GM19438 (cell line): ENCODE data around the gene MFRP.

Experiments
- ATAC-seq: cut with Tn5 transposase; IDR thresholded peaks from one replicate; pipeline ENCODE4 v1.9.1; 2021; ENCODE audit warnings: low read depth; ENCODE audit not compliant: unreplicated experiment

The MFRP gene

DNA sequence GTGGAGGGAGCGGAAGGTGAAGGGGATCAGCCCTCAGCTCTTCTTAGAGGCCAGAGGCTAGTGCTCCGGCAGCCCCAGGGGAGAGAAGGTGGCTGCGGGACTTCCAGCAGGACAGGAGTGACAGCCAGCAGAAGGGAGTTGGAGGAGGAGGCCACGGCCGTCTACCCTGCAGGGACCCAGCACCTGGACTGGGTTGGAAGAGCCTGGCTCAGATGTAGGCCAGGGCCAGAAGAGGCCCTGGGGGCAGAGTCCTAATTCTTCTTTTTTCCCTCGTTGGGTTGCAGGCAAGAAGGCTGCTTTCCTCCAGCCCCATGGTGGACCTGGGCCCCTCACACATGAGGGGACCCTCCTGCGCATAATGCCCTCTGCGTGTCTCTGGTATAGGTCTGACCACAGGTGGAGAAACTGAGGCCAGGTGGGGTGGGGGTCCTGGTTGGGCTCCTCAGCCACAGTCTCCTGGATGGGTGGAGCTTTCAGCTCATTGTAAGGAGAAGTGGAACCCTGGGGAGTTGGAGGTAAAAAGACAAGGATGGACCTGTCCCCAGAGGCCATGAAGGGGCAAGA, 27.3 kb downstream of the MFRP start:
- ATAC-seq, result no peak

DNA sequence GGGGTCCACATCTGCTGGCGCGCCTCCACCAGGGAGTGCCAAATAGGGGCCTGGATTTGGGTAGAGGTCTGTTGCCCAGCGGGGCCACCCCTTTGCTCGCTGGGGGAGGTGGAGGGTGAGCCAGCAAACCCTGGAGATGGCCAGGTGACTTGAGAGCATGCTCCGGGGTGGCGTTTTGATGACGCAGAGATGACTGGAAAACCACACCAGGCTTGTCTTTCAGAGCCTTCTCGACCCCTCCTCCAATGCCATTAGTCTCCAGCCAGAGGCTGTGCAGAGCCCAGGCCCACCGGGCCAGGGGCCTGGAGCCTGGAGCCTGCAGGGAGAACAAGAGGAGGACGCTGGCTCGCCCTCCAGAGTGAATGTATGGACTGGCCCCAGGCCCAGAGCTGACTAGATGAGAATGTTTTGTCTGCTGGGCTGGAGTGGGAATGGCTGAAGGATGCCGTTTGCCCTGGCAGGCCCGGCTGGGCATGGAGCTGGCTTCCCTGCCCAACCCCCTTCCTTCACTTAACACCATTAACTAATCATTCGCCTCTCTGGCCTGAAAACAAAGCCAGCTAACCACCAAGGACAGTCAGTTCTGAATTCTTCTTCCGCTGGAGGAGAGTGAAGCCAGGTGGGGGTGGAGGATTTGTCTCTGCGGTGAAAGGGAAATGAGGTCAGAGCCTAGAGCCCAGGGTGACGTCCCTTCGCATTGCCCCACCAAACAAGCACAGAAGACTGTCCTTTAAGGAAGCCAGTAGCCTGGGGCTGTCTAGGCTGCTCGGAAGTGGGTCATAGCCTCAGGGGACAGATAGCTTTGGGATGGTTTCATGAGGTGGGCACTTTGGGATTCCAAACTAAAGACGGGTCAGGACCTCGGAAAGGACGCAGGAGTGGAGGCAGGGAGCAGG, 28.0 kb downstream of the MFRP start:
- no peak for ATAC-seq

DNA sequence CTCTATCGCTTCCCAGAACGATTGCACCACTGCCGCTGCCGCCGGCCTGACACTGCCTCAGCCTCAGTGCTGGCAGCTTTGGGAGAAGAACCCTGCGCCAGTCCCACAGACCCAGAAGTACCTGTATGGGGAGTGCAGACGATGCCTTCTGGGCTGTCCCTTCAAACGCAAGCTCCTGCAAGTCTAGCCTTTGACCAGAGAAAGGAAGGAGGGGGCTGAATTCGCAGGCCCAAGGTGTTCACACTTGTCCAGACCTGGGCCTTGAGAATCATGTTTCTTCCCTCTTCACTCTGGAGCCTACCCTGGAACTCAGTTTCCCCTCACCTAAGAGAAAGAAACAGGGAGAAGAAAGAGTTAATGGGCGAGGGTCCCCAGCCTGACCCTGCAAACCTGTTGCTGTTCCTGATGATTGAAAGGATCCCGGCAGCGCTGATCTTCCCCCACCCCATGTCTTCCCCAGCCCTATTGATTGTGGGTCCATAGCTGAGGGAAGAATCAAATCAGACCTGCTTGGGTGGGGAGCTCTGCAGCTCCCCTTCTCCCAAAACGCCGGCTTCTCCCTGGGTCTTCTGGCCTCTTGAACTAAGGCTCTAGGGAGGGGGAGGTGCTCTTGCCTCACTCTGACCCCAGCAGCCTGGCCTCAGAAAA, 28.8 kb downstream of the MFRP start:
- no peak for ATAC-seq

DNA sequence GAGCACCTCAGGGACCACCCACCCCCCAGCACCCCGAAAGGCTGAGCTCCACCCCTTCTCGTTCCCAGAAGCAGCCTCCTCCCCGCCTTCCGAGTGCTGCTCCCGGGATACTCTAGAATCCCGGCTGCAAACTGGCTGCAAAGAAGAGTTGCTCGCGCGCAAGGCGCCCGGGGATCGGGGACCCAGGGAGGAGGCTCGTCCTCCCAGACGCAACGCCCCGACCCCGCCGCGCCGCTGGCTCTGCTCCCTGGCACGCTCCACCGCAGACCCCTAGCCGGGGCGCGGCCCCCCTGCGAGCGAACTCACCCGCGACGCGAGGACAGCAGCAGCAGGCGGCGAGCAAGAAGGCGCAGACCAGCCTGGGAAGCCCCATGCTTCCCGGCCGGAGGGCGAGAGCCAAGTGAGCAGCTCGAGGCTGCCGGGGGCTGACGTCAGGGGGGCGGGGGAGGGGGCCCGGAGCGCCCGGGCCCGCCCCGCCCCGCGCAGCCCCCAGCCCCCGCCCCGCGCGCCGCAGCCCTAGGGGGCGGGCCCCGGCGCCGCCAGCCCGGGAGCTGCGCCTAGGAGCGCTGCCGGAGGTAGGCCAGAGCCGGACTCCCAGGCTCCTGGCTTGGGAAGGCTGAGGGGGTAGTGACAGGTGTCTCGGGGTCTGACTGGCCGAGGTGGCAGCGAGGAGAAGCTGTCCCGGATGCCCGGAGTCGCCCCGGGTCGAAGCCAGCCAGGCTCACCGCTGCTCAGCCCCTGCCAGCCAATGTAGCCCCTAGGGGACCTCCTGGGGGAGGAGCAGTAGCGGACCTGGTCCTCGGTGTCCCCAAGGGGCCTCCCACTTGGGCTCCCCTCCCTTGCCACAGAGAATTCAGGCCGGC, 29.5 kb downstream of the MFRP start, which contains the start of gene MCAM:
Gene MCAM (minus strand): TSS at position 402 of the 863 bp plus-strand sequence. CDS start 29 bp downstream, at position 373.
- no peak for ATAC-seq

DNA sequence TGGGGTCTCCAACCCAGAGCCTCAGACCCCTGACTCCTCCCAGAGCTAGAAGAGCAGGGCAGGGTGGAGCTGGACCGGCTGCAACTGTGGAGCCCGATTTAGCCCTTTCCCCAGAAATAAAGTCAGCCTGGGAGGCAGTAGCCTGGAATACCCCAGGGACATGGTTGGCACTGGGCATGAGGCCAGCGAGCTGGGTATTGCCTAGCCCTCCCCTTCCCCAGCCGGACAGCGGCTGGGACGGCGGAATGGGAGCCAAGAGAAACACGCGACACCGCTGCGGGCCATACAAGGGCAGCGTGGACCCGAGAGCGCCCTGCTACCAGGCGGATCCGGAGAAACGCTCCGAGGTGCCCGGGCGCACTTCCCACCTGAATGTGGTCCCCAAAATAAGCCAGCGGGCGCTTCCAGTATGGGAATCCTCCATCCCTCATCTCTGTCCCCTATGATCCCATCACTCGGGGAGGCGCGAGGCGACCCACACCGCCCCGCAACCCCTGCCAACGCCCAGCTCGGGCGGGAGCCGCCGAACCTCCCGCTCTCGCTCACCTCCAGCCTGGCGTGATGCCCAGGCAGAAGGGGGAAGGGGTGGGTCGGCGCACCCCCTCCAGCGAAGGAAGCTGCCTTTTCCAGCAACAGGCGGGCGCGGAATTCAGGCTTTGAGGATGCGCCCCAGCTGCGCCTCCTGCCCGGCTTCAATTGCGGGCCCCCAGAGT, 30.3 kb downstream of the MFRP start:
- ATAC-seq, result no peak

DNA sequence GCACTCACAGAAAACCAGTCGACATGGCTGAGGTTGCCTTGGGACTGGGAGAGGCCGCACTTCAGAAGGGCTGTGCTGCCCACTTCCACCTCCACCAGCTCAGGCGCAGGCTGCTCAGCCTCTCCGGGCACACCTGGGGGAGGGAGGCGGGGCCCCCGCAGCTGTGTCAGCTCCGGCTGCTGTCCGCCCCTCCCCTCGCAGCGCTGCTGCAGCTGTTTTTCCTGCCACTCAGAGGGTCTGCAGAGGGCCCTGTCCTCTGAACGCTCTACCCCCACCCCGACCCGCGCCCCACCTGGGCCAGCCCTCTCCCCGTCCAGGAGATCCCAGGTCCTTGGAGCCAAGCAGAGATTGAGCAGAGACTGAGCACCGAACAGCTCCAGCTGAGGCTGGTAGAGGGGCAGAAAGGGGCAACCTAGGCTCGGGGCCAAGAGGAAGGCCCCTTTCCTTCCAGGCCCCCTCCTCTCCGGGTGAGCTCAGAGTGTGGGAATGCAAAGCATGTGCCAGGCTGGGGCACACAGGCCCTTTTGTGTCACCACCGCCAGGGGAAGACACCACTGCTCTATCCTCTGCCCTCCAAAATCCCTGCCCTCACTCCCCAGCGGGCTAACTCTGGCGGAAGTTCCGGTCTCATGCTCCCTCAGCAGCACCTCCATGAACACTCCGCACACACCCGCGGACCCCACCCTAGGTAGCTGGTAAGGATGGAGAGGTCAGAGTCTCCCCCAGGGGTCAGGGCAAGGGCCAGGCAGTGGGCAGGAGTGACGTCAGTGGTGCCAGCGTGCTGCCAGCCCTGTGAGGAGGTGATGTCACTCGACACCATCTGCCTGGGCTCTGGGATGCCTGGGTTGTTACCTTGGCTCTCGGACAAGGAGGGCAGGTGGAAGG, 31.1 kb downstream of the MFRP start:
- ATAC-seq, result no peak

DNA sequence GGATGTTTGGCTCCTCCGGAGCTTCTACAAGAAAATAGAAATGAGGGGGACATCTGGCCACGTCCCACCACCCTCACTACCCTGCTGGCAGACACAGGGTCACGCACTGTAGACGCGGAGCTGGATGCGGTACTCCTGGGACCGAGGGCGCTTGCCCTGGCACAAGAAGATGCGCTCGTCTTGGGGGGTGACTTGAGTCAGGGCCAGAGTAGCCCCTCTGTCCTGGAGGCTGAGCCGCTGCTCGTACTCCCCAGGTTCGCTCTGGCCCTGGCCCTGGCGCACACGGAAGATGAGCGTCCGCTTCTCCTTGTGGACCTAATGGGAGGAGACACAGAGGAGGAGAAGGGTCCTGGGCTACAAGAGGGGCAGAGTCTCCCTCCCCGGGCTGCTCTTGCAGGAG, 31.8 kb downstream of the MFRP start:
- ATAC-seq, result no peak

DNA sequence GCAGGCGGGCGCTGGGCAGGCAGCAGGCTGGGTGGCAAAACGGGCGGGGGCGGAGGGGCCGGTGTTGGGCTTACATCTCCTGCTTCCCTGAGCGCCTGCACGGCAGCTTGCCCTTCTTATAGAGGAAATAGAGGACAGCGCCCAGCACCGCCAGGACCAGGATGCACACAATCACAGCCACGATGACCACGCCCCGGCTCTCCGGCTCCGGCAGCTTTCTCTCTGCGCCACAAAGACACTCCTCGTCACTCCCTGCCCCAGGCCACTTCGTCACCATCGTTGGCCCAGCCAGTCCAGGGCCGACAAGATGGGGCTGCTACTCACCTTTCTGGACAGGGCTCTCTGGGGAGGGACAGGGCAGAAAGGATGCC, 35.8 kb downstream of the MFRP start:
- ATAC-seq, result no peak

DNA sequence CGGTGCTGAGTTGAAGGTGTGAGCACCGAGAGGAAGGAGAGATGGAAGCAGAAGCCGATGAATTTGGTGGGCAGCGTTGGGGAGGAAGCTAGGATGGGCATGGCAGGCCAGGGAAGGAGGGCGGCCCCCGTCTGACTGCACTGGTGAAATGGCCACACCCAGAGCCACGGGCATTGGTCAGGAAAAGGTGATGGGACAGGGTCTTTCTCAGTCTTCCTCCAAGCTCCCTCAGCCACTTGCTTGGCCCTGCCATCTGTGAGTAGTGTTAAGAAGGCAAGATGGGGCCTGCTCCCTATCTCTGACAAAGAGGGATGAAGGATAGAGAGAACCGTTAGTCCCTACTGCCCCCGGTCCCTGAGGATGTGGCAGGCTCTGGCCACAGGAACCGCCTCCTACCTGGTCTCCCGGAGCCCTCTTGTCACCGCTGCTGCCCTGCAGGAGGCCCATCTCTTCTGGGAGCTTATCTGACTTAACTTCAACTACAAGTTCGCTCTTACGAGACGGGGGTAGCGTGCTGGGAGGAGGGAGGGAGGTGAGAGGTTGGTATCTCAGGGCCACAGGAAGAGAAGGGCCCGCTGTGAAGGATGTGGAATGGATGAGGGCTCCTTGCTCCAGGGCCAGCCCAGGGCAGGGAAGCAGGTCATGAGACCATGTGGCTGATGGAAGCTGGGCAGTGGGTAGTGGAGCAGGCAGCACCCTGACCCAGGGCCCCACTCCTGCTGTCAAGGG, 36.4 kb downstream of the MFRP start:
- ATAC-seq, result no peak

DNA sequence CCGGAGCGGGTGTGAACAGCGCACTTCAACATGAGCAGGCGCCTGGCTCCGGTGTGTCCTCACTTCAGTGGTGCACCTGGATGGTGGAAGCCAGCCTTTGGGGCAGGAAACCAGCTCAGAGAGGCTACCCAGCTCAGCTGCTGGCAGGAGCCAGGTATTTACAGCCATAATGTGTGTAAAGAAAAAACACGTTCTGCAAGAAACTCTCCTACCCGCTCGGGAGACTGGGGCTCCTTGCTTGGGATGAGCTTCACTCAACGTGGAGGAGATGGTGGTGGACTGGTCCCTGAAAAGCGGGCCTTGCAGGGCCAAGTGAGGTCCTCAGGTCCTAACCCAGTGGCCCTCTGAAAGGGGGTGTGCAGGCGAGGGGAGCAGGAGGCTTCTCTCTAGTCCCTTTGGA, 37.1 kb downstream of the MFRP start:
- ATAC-seq, result no peak

DNA sequence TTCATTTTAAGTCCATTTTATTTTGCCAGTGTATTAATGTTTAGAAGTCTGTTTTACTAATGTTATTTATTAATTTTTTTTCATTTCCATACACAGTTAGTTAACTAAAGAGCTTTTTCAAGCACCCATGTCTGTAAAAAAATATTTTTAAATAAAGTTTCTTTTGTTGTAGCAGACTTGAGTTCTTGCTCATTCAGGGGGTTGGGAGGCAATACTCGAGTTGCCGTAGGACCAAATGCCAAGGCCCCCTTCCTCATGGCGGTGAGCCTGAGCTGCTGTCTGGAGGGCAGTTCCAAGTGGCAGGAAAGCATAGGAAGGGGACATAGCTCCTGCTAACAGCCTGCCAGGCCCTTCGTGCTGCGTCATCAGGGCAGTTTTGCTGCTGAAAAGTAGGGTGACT, 38.5 kb downstream of the MFRP start:
- ATAC-seq, result no peak

DNA sequence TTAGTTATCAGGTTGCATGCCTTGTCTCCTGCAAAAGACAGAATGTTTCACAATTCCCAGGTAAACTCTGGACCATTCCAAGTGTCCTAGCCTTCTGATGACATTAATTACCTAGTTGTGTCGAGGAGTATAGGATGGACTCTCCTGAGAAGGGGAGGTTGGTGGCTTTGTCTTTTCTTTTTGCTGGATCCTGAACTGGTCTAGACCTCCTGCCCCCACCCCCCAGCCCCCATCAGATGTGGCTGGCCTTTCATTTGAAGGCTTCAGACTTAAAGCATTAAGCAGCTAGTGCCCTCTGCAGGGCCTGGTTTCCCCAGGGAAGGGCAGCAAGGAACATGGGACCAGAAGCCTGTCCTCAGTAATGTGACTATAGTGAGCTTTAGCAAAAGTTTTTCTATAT, 39.3 kb downstream of the MFRP start:
- no peak for ATAC-seq

DNA sequence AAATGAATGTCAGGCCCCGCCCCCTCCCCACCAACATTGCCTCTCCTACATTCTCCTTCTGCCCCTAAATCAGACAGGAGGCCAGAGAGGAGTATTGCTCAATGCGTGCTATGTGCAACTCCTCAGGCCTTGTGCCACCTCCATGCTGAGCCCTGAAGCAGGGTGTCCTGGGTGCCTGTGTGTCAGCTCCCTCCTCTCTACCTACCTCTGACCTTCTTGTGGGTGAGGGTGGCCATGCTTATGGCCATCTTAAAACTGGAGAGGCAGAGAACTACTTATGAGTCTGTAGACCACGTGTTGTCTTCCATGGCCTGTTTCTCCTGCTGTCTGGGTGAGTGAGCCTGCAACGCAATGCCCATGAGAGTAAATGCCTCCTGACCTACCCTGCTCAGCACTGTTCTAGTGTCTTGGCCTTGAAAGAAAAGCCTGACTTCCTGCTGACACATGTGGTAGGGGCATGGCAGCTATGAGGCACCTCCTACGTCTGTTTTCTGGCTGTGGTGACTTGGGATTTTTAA, 40.1 kb downstream of the MFRP start:
- ATAC-seq, result no peak

DNA sequence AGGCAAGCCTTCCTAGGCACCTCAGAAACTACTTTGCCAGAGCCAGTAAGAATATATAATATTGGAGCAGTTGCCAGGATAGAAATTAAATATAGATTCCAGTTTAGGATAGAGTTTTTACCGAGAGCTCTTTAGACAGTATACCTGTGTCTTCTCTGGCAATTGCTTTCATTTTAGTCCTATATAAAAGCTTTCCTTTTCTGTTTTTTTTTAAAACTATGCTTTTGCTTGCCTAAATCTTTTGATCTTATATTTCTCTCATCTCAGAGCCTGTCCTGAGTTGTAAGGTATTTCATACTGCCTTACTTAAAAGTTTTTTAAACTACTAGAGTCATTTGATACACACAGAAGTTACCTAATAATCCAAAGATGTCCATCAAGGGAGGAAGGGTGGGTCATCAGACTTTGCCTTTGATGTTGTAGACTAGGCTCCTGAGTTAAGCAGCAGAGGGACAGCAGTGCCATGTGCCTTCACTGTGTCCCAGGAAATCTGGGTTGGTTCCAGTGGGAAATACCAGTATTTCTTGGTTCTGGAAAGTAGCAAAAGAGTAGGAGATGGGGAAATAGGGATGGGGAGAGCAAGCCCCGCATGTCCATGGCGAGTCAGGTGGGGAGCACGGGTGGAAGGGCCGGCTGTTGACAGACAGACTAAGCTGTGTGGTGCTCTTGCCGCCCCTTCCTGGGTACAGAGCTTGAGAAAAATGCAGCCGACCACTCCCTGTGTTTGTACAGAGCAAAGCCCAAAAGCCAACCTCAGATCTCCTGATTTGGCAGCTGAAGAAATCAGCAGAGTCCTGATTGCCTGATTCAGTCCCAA, 40.7 kb downstream of the MFRP start:
- no peak for ATAC-seq

DNA sequence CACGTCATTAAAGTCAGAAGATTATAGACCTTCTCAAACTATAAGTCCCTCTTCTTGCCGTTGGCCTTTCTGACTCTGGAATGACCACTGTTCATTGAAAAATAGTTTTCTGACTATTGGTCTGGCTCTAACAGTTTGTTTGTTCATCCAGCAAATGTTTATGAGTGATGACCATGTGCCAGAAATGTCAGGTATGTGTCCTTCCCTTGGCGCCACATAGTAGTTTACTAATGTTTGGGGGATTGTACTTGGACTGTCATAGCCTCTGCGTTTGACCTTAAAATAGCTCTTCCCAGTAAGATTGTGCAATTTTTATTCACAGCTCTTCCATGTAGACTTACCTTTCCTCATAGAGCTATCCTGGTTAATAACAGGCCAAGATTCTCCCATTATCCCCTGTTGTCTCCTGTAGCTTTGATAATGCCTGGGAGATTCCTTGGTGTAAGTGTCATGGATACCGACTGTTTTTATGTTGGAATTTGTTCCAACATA, 43.2 kb downstream of the MFRP start:
- ATAC-seq, result no peak

DNA sequence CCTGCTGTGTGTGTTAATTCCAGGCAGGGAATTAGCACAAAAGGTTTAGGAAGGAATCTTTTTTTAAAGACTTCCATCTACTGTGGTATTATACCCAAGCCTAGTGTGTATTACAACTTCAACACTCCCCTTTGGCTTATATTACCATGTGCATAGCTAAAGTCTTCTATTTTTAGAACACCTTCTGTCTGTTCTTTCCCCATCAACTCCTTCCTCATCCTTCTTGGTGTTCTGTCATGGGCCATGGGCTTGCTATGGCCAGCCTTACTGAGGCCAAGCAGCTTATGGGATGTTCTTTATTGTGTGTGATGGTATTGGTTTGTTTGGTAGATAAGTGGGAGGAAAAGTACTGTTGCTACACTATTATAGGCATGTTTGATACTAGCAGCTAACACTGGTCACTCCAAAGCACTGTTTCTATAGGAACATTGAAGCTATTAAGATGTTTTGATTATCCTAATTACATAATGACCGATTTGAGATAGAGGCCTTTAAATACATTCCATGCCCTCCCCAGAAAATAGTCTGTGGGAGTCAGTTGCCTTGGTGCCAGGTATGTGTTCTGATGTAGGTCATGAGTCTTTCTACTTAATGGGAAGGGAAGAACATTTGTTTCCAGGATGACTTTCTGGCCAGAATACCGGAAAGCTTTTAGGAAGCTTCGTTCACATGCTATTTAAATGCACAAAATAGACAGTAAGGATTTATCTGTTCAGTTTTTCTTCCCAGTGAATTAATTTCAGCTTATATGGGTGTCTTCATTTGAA, 46.1 kb downstream of the MFRP start:
- ATAC-seq, result no peak

DNA sequence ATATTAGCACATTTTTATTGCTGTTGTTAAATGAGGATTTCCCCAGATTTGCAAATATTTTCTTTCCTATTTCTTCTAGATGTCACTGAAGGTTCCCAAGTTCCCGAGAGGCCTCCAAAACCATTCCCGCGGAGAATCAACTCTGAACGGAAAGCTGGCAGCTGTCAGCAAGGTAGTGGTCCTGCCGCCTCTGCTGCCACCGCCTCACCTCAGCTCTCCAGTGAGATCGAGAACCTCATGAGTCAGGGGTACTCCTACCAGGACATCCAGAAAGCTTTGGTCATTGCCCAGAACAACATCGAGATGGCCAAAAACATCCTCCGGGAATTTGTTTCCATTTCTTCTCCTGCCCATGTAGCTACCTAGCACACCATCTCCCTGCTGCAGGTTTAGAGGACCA, 47.1 kb downstream of the MFRP start:
- no peak for ATAC-seq
